ENCODE measurements around the gene E2F3. TPM values are rescaled to one million over a fixed set of nuclear protein-coding genes. Genes with fewer than 3 reads are reported as not detected.

E2F3 gene
- total RNA-seq (2014; rRNA removed; shearing (Covaris generic)) = 12.5 and 16.7 TPM in 2 replicates

- peak; percentile 98 for DNase-seq
- Histone ChIP-seq H3K27me3 (ENCODE audit: control insufficient read depth, insufficient read depth, low read length) (no peaks in the 10 kb centered on the region), H3K4me3 (ENCODE audit: insufficient read depth, low read depth, low read length) (peak within 1 kb of the TSS; percentile 82), H3K36me3 (replicated peaks; ENCODE audit: control insufficient read depth, insufficient read depth, low read length) (no peaks in the 10 kb centered on the region; the same call in 1 of the 2 replicates)
Measured at GRCh38 chr6:20401205-20402091, at the start of gene E2F3. TSS of gene E2F3 (plus strand) at chr6:20401879. CDS start at chr6:20402233, 354 bp downstream.

GRCh38 chr6:20352346-20352745, 49.3 kb upstream of the E2F3 start:
- no peak overlapping the region for H3K4me3 ChIP-seq (ENCODE audit: insufficient read depth, low read depth, low read length)
- no peaks in the 10 kb centered on the region for H3K27me3 ChIP-seq (ENCODE audit: control insufficient read depth, insufficient read depth, low read length)
- H3K36me3 ChIP-seq (replicated peaks; ENCODE audit: control insufficient read depth, insufficient read depth, low read length) = no peaks in the 10 kb centered on the region
- DNase-seq = no peak

- H3K36me3 ChIP-seq (replicated peaks; ENCODE audit: control insufficient read depth, insufficient read depth, low read length) = no peaks in the 10 kb centered on the region
- DNase-seq = no peak
- H3K27me3 ChIP-seq (ENCODE audit: control insufficient read depth, insufficient read depth, low read length) = no peaks in the 10 kb centered on the region
- no peak overlapping the region for H3K4me3 ChIP-seq (ENCODE audit: insufficient read depth, low read depth, low read length)
Measured at GRCh38 chr6:20353134-20353533, 48.5 kb upstream of the E2F3 start.

- H3K27me3 ChIP-seq (ENCODE audit: control insufficient read depth, insufficient read depth, low read length) = no peaks in the 10 kb centered on the region
- DNase-seq = no peak
- H3K4me3 ChIP-seq (ENCODE audit: insufficient read depth, low read depth, low read length) = no peak overlapping the region
- H3K36me3 ChIP-seq (replicated peaks; ENCODE audit: control insufficient read depth, insufficient read depth, low read length) = no peaks in the 10 kb centered on the region
Measured at GRCh38 chr6:20354366-20354765, 47.3 kb upstream of the E2F3 start.

- Histone ChIP-seq H3K4me3 (ENCODE audit: insufficient read depth, low read depth, low read length) (no peak overlapping the region), H3K36me3 (replicated peaks; ENCODE audit: control insufficient read depth, insufficient read depth, low read length) (no peaks in the 10 kb centered on the region), H3K27me3 (ENCODE audit: control insufficient read depth, insufficient read depth, low read length) (no peaks in the 10 kb centered on the region)
- DNase-seq = no peak
Measured at GRCh38 chr6:20360471-20361119, 41.1 kb upstream of the E2F3 start.

- no peaks in the 10 kb centered on the region for H3K36me3 ChIP-seq (replicated peaks; ENCODE audit: control insufficient read depth, insufficient read depth, low read length)
Measured at GRCh38 chr6:20362623-20363022, 39.1 kb upstream of the E2F3 start.

GRCh38 chr6:20364327-20364726, 37.4 kb upstream of the E2F3 start:
- Histone ChIP-seq H3K36me3 (replicated peaks; ENCODE audit: control insufficient read depth, insufficient read depth, low read length) (no peaks in the 10 kb centered on the region), H3K4me3 (ENCODE audit: insufficient read depth, low read depth, low read length) (no peak overlapping the region), H3K27me3 (ENCODE audit: control insufficient read depth, insufficient read depth, low read length) (no peaks in the 10 kb centered on the region)
- no peak for DNase-seq

More at GRCh38 chr6:20362623-20363022, 39.1 kb upstream of the E2F3 start:
- Histone ChIP-seq H3K27me3 (ENCODE audit: control insufficient read depth, insufficient read depth, low read length) (no peaks in the 10 kb centered on the region), H3K4me3 (ENCODE audit: insufficient read depth, low read depth, low read length) (no peak overlapping the region)
- no peak for DNase-seq

GRCh38 chr6:20365456-20365855, 36.2 kb upstream of the E2F3 start:
- no peak for DNase-seq

GRCh38 chr6:20366082-20366830, 35.4 kb upstream of the E2F3 start:
- H3K4me3 ChIP-seq (ENCODE audit: insufficient read depth, low read depth, low read length) = no peak overlapping the region
- no peaks in the 10 kb centered on the region for H3K27me3 ChIP-seq (ENCODE audit: control insufficient read depth, insufficient read depth, low read length)
- no peak for DNase-seq
- H3K36me3 ChIP-seq (replicated peaks; ENCODE audit: control insufficient read depth, insufficient read depth, low read length) = no peaks in the 10 kb centered on the region

More at GRCh38 chr6:20365456-20365855, 36.2 kb upstream of the E2F3 start:
- no peaks in the 10 kb centered on the region for H3K27me3 ChIP-seq (ENCODE audit: control insufficient read depth, insufficient read depth, low read length)
- H3K36me3 ChIP-seq (replicated peaks; ENCODE audit: control insufficient read depth, insufficient read depth, low read length) = no peaks in the 10 kb centered on the region
- no peak overlapping the region for H3K4me3 ChIP-seq (ENCODE audit: insufficient read depth, low read depth, low read length)

- H3K36me3 ChIP-seq (replicated peaks; ENCODE audit: control insufficient read depth, insufficient read depth, low read length) = no peaks in the 10 kb centered on the region
- no peaks in the 10 kb centered on the region for H3K27me3 ChIP-seq (ENCODE audit: control insufficient read depth, insufficient read depth, low read length)
- no peak for DNase-seq
- H3K4me3 ChIP-seq (ENCODE audit: insufficient read depth, low read depth, low read length) = no peak overlapping the region
Measured at GRCh38 chr6:20367743-20368485, 33.8 kb upstream of the E2F3 start.

- no peak for DNase-seq
- Histone ChIP-seq H3K27me3 (ENCODE audit: control insufficient read depth, insufficient read depth, low read length) (no peaks in the 10 kb centered on the region), H3K4me3 (ENCODE audit: insufficient read depth, low read depth, low read length) (no peak overlapping the region), H3K36me3 (replicated peaks; ENCODE audit: control insufficient read depth, insufficient read depth, low read length) (no peaks in the 10 kb centered on the region)
Measured at GRCh38 chr6:20370393-20370792, 31.3 kb upstream of the E2F3 start.

GRCh38 chr6:20370801-20371200, 30.9 kb upstream of the E2F3 start:
- Histone ChIP-seq H3K27me3 (ENCODE audit: control insufficient read depth, insufficient read depth, low read length) (no peaks in the 10 kb centered on the region), H3K4me3 (ENCODE audit: insufficient read depth, low read depth, low read length) (no peak overlapping the region), H3K36me3 (replicated peaks; ENCODE audit: control insufficient read depth, insufficient read depth, low read length) (no peaks in the 10 kb centered on the region)
- DNase-seq = no peak

- no peaks in the 10 kb centered on the region for H3K36me3 ChIP-seq (replicated peaks; ENCODE audit: control insufficient read depth, insufficient read depth, low read length)
- H3K4me3 ChIP-seq (ENCODE audit: insufficient read depth, low read depth, low read length) = no peak overlapping the region
- no peaks in the 10 kb centered on the region for H3K27me3 ChIP-seq (ENCODE audit: control insufficient read depth, insufficient read depth, low read length)
- DNase-seq = no peak
Measured at GRCh38 chr6:20375436-20375835, 26.2 kb upstream of the E2F3 start.

- Histone ChIP-seq H3K4me3 (ENCODE audit: insufficient read depth, low read depth, low read length) (no peak overlapping the region), H3K36me3 (replicated peaks; ENCODE audit: control insufficient read depth, insufficient read depth, low read length) (no peaks in the 10 kb centered on the region), H3K27me3 (ENCODE audit: control insufficient read depth, insufficient read depth, low read length) (no peaks in the 10 kb centered on the region)
- no peak for DNase-seq
Measured at GRCh38 chr6:20377623-20378265, 23.9 kb upstream of the E2F3 start.

Measured in H7 (cell line).